ENCODE measurements around the gene MACROD2.

GRCh38 chr20:15063081-15063480 is 1067.8 kb downstream of the MACROD2 start:
- TF ChIP-seq CTCF (IDR thresholded peaks at IDR 0.05) (no peak), POLR2A (IDR thresholded peaks at IDR 0.05) (no peak), POLR2AphosphoS5 (IDR thresholded peaks at IDR 0.05) (no peak)
